Stimulated activated CD4-positive, alpha-beta T cell treated with anti-CD3 and anti-CD28 coated beads, Interleukin-12 subunit alpha, Interleukin-12 subunit beta, amount 100 ng/mL, for 48 hours (primary cell): Measurements from ENCODE around the gene ARFGAP1.

Experiments
- DNase-seq, 3 donors: peaks; one replicate each; pipeline ENCODE4 v3.0.0-alpha.2; 2020; ENCODE audit warnings: low read depth in 2 of 3, low spot score in 1 of 3

ARFGAP1 gene

GRCh38 chr20:63277466-63278272 is 5.1 kb downstream of the ARFGAP1 start:
- DNase-seq, result no peak

DNA sequence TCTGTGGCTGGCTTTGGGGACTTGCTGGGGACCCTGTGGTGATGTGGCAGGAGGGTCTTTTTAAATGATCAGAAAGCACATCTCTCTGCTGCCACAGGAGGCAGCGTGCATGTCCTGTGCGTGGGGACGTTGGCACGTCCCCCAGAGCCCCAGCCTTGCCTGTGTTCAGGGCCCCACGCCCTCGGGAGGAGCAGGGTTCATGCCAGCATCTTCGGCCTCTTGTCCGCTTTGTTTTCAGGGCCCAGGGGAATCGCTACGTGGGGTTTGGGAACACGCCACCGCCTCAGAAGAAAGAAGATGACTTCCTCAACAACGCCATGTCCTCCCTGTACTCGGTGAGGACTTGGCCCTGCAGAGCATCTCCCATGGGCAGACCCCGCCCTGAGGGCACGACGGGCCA is 6.0 kb downstream of the ARFGAP1 start:
- no peak for DNase-seq

GRCh38 chr20:63279931-63280330 is 7.3 kb downstream of the ARFGAP1 start:
- no peak for DNase-seq

DNA sequence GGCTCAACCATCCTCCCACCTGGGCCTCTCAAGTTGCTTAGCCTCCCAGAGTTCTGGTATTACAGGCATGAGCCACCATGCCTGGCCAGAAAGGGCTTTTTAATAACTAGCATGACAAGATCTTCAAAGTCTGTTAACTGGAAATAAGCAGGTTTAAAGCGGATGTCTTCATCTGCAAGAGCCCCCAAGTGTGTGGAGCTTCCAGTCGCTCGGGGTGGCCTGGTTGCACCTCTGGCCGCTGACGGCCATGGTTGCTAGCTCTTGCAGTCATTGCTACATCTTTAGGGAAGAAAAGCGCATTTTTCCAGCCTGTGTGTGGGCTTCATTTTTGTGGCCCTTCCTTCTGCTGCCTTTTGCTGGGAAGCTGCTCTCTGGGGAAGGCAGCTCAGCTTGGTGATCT is 7.8 kb downstream of the ARFGAP1 start:
- DNase-seq, result no peak

DNA sequence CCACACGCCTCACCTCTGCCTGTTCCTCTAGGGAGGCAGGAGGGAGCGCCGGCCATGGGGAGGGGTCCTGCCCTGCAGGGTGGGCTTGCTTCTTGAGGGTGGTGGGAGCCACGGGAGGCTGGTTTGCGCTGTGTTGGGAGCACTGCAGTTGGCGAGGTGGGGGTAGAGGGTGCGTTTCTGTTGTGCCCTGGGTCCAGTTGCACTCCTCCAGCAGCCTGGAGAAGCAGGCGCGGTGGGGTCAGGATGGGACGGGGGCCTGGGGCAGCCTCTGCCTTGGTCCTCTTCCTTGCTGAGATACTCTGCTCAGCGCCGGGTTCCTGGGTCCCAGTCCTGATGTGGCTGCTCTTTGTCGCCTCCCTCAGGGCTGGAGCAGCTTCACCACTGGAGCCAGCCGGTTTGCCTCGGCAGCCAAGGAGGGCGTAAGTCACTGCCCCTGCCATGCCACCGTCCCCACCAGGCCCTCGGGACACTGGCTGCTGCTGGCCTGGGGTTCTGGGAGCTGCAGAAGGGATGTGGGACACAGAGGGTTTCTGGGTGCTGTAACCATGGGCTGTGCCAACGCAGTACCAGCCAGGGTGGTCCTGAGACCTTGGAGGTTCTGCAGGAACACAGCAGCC is 8.4 kb downstream of the ARFGAP1 start:
- DNase-seq, result no peak

- no peak for DNase-seq
Observed at GRCh38 chr20:63281742-63282665, 9.4 kb downstream of the ARFGAP1 start.

DNA sequence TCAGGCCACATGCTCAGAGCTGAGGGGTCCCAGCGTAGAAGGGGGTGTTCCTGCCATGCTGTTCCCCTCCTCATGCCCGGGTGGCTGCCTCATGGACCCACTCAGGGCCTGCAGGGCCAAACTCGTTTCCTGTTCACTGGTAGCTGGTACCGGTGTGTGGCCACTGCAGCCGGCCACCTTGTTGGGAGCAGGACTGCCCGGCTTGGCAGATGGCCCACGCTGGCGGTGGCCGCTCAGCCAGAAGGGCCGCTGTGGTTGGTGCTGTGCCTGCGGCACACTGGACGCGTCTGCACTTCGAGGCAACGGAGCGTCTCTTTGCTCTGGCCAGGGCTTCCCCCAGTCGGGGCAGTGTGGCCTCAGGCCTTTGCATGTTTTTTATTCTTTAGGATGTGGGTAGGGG is 10.3 kb downstream of the ARFGAP1 start:
- no peak for DNase-seq

DNA sequence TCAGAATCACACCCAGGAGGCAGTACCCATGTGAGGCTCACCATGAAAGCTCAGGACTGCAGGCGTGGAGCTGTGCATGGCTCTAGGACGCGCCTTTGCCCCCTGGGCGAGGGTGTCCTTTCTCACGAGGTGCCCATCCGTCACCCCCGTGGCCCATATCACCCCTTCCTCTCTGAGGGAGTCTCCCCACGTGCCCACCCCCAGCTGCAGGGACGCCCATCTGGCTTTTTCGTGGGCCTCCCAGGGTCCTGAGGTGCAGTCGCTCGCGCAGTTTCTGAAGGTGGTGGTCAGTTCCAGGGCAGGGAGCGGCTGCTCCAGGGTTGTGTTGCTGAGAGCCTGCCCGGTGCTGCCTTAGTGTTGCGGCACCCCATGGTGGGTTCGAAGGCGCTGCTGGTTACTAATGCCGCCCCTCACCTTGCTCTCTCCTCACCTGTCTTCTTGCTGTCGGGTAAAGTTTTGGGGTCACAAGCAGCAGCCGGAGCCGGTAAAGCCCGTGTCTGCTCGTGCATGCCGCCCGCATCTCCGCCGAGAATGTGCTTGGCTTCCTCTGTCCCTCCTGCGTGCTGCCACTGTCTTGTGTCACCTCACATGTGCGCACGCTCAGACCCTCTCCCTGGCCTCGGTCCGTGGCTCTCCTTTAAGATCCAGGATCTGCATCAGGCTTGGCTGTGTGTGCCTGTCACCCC is 10.9 kb downstream of the ARFGAP1 start:
- DNase-seq, result no peak

- DNase-seq, result no peak
Observed at GRCh38 chr20:63284083-63284440, 11.4 kb downstream of the ARFGAP1 start.

- DNase-seq, result no peak
Observed at GRCh38 chr20:63284544-63284949, 11.9 kb downstream of the ARFGAP1 start.

- no peak for DNase-seq
Observed at GRCh38 chr20:63284981-63285524, 12.4 kb downstream of the ARFGAP1 start.

GRCh38 chr20:63285636-63286615 is 13.3 kb downstream of the ARFGAP1 start:
- DNase-seq, result no peak

DNA sequence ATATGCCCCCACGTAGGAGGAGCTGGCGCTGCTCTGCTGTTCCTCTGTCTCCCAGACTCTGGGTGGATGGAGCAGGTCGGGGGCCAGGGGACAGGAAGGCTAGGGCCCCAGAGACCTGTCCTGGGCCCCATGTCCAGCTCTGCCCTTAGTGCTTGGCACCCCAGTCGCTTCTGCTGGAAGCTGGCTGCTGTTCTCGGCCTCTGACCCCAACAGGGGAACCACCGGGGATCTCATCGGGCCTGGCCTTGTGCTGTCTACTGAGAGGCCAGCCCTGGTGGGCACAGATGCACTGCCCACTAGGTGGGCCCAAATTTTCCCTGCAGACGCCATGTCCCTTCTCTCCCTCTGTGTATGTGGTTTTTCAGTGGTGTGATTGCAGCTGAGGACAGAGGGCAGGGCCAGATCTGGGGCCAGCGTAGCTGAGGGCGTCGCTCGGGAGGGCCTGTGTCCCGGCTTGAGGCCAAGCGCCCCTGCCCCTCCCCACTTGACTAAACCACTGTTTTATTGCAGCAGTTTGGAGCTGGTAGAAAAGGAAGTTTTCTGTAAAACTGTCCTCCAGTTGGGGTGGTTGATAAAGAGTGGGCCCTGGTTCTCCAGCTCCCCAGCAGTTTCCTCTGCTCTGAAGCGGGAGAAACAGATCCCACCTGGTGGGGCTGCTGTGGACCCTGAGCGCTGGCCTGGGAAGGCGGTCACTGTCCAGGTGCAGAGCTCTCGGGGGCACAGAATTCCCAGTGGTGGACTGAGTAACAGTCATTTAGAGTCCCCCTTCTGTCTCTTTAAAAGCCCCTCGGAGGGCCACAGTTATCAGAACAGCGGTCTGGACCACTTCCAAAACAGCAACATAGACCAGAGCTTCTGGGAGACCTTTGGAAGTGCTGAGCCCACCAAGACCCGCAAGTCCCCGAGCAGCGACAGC is 14.4 kb downstream of the ARFGAP1 start:
- DNase-seq, result no peak

GRCh38 chr20:63287697-63288580 is 15.3 kb downstream of the ARFGAP1 start:
- DNase-seq, result no peak

DNA sequence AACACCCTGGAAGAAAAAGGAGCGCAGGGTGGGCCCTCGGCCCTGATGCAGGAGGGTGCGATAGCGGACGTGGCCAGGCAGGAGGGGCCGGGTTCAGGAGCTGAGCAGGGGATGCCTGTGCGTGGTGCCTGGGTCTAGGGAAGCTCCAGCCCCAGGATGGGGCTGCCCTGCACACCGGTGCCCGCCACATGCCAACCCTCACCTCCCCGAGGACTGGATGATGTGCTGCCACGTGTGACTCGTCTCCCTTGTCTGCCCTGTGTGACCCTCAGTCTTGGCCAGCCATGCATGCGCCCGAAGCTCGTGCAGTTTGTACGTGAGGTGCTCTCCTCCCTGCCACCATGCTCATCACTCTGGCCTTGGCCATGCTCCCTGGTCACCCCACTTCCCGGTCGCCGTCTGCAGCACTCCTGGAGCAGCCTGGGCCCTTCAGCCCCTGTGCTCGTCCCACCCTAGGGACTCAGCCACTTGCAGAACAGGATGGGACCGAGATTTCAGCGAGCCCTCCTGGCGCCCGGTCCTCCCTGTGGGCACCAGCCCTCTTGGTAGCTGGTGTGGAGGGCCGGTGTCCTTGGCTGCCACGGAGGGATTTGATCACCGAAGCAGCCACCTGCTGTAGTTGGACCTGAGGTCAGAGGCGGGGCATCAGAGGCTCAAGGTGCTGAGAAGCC is 16.1 kb downstream of the ARFGAP1 start:
- no peak for DNase-seq

DNA sequence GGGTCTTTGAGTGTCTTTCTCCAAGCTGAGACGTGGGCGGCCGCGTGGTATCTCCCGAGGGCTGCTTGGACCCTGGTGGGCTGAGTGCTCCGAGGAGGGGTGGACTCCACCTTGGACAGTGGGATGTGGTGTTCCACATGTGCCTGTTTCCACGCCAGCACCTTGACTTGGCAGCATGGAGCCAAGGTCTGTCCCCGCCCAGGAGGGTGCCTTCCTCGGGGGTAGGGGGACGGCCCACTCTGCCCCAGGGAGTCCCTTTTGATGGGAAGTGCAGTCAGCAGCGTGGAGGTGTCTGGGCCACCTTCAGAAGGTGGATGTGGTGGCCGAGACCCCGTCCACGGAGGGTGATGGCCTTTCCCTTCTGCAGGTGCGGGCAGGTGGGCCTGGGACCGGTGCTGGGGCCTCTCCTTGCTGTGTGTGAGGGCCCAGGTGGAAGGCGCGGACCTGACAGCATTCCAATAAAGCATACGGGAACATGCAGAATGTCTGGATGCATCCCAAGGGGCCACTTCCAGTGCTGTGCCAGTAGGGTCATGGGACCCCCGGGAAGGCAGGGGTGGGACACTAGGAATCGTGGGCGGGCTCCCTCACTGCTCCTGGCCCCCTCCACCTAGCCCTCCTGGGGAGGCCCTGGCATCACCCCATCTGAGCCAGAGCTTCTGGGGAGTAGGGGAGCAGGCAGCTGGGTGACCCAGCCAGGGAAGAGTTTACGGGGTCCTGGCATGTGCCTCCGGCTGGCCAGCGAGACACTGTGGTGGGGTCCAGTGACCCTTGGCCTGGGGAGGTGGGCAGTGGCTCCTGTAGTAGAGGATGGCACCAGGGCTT is 16.9 kb downstream of the ARFGAP1 start:
- no peak for DNase-seq
